Myocyte (in vitro differentiated cells): ENCODE data around the gene SORCS1. TPM values are rescaled to one million over a fixed set of nuclear protein-coding genes. Genes with fewer than 3 reads are reported as not detected.

Experiments used
- DNase-seq: peaks from one replicate; pipeline ENCODE4 v3.0.0-alpha.2; 2012; ENCODE audit warnings: low read depth
- polyA plus RNA-seq: library from polyadenylated mRNA; unstranded; fragments of >200 nt; gene quantifications from one replicate; pipeline ENCODE4 v1.2.1, GENCODE V29; 2012; ENCODE audit warnings: missing spikeins
- total RNA-seq: library from RNA; depleted of rRNA; stranded (reverse); fragments of >200 nt; gene quantifications from 2 replicates; pipeline ENCODE4 v1.2.3, GENCODE V29; 2014

The SORCS1 gene
- total RNA-seq = 0.10 TPM in 1 of 2 replicates, not detected in the other
- 0.03 TPM for polyA plus RNA-seq

DNA sequence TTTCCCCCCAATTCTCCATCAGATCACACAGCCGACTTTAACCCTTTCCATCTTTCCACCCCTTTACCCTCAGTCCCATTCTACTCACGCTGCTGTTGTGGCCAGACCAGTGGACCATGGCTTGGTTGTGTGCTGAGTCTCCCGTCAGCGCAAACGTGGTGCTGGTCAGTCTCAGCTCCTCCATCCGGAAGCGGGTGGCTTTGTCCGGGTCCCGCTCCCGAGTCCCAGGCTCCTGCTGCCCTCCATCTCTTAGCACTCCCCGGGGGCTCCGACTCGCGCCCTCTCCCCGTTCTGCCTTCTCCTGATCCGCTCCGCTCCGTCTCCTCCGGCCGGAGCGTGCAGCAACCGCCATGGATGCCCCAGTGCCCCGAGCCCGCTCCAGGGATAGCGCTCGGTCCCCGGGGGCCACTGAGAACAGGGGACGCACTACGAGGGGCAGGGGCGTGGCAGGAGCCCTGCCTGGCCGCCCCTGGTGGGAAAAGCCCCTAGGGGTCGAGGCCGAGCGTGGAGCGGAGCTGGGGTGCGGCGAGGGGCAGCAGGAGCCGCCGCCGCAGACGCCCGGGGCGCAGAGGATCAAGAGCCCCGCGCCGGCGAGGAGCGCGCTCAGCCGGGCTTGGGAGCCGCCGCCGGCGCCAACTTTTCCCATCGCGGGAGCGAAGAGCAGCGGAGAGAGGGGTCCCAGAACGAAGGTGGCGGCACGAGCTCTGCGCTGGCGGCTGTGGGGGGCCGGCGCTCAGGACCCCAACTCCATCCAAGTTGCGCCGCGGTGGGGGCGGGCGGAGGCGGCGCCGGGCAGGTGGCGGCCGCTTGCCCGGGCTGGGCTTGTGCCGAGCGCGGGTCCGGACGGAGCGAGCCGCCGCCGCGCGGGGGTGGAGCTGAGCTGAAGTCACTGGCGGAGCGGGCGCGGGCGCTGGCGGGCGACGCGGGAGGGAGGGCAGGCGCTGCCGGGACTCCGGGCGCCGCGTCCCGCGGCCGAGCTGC is at the start of gene SORCS1:
SORCS1 (minus strand) TSS at position 826 of the 981 bp plus-strand sequence.
- no peak for DNase-seq

DNA sequence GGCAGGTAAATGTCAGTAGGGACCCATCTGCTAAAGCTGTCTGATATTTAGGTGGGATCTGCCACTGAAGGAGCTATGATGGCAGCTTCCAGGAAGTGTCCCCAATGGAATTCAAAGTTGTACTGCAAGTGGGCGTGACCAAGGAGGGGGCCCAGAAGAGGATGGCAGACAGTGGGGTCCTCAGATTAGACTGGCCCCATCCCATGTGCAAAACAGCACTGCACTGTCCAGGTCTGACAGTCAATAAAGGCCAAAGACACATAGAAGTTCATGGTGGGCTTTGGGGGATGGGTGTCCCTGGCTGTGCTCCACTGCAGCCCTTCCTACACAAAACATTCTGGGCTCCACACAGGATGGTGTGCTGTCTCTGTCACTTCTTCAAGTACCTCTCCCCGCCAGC is 49.8 kb upstream of the SORCS1 start:
- DNase-seq = no peak

DNA sequence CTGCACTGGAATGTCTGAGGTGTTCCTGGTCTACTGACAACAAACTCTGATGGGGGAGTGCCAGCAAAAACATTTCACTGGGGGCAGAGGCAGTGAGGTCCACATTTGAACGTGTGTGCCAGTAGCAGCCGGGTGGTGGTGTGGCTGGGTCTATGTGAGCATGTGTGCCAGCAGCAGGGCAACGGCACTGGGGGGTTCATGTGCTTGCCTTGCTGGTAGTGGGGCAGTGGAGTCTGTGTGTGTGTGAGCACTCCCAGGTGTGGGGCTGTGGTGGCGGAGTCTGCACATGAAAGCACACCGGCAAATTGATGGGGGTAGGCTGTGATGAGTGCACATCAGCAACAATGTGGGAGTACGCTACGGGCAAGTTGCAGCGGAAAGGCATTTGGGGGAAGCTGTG is 49.4 kb upstream of the SORCS1 start:
- DNase-seq = no peak

GRCh38 chr10:107206833-107207232 is 42.3 kb upstream of the SORCS1 start:
- DNase-seq = no peak

DNA sequence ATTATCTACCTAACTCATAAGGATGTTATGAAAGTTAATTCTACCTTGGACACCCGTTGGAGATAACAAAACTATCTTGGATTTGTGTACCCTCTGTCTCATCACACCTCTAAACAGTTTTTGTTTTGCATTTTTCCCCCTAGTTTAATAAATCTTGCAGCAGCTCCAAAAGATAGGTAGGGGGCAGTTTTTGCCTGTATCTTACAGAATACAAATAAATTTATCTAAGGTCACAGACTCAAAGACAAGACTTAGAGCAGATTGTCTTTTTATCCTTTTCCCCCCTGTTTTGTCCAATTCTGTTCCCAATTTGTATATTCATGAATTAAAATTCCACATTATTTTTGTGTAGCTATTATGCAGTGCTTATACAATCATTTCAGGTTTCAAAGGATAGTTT is 5.0 kb upstream of the SORCS1 start:
- no peak for DNase-seq

GRCh38 chr10:107168738-107169137 is 4.2 kb upstream of the SORCS1 start:
- no peak for DNase-seq

- no peak for DNase-seq
These were observed 1.9 kb upstream of the SORCS1 start for GRCh38 chr10:107166403-107166802.

DNA sequence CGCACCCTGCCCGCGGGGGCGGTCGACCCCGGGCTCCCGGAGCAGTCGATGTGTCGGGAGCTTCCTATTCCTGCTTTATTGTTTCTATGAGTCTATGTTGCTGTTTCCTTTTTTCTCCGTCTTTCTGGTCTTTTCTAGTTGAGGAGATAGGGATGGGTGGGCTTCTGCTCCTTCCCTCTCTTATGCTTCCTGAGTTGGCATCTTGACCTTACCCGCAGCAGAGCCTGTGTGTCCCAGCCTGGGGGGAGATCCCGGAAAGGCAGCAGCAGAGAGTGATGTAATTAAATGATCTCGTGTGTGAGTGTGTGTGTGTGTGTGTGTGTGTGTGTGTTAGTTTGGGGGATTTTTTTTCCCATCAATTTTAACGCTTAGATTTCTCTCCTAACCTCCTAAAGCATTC is 486 bp upstream of the SORCS1 start:
- DNase-seq = no peak

GRCh38 chr10:107163076-107163855 is 1.2 kb downstream of the SORCS1 start:
- no peak for DNase-seq

DNA sequence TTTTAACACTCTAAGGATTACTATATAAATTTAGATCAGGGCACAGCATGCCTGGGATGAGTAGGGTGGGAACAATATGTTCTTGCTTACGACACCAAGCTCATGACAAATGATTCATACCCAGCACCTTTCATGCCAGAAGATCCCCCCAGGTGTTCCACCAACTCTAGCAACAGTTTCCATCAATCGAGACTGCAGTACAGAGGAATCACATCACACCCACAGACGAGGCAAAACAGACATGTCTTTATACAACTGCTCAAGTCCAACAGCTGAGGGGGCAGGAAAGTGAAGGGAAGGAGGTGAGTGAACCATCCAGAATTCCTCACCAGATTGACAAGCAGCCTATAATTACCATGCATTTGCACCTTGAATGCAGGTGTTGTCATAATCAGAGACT is 3.6 kb downstream of the SORCS1 start:
- no peak for DNase-seq

- no peak for DNase-seq
These were observed 4.6 kb downstream of the SORCS1 start for GRCh38 chr10:107159871-107160270.

DNA sequence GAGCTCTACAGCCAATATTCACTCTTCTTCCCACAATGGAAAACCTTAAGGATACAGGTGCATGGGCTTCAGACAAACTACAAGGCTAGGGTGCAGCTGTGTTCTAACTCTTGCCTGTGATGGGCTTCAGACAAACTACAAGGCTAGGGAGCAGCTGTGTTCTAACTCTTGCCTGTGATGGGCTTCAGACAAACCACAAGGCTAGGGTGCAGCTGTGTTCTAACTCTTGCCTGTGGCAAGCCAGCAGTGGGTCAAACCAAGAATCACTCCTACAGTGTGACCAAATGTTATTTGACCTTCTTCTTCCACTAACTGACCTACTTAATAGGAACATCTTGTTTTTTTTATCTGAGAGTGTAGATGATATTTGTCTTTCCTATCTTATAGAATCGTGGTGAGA is 7.4 kb downstream of the SORCS1 start:
- DNase-seq = peak; percentile 57

GRCh38 chr10:107152087-107152486 is 12.4 kb downstream of the SORCS1 start:
- DNase-seq = no peak

- no peak for DNase-seq
These were observed 15.6 kb downstream of the SORCS1 start for GRCh38 chr10:107148906-107149305.

DNA sequence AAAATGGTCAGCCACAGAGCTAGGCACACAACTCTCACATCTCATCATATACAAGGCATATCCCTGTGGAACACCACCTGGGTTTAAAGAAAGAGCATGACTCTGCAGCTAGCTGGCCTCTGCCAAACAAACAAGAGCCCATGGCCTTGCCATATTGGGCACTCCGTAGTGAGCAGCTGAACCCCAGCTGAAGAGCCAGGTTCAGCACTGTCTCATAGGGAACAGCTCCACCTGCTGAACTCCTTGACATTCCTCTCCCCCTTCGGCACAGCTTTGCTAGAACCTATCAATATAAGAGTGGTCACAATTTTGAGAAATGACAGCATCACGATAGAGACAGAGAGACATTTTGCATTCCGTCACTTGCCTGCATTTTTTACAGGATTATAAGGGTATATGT is 20.0 kb downstream of the SORCS1 start:
- DNase-seq = no peak

GRCh38 chr10:107141524-107142061 is 22.9 kb downstream of the SORCS1 start:
- no peak for DNase-seq

- no peak for DNase-seq
These were observed 25.3 kb downstream of the SORCS1 start for GRCh38 chr10:107139237-107139636.

DNA sequence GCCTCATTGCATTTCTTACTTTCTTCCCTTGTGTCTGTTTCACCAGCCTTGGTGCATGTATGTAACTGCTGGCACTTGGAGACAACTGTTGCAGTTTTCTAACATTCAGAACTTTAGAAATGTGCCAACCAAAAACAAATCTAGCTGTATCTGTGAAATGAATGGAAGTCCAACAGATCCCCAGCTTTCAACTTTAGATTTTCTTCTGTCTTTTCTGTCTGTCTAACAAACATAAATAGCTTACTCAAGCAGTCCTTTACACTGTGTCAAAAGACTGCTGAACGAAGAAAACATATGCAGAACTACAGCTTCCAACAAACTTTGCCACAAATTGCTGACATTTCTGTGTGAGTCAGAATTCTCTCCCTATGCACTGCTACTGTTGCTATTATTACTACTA is 30.9 kb downstream of the SORCS1 start:
- DNase-seq = no peak

- DNase-seq = no peak
These were observed 35.5 kb downstream of the SORCS1 start for GRCh38 chr10:107129000-107129399.

- no peak for DNase-seq
These were observed 37.9 kb downstream of the SORCS1 start for GRCh38 chr10:107126512-107127065.

DNA sequence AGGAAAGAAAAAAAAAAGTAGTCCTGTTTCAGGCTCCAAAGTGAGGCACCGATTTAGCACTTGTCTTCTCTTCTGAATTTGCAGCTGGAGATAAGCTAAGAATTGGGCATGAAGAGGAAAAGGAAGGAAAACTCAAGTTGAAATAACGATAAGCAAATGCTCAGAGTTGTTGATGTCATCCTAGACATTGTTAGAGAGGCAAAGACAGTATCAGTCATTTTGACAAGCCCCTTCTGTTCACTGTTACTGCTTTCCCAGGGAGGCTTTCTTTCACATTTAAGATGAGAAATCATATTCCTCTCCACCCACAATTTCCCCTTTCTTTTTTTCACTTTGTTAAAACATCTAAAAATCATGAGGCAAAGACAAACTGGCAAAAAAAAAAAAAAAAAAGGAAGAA is 41.8 kb downstream of the SORCS1 start:
- no peak for DNase-seq

GRCh38 chr10:107118866-107119265 is 45.6 kb downstream of the SORCS1 start:
- no peak for DNase-seq
